Erythroblast (primary cell): ENCODE data around the gene RPGRIP1L.

Experiments
- DNase-seq, 2 experiments: peaks; one replicate each; lab custom pipeline; 2025; lab: John Stamatoyannopoulos, UW
- GATA1 ChIP-seq: IDR thresholded peaks from 2 replicates; pipeline ENCODE4 v1.6.1; 2011; ENCODE audit warnings: low read depth, mild to moderate bottlenecking, control low read depth, low read length, moderate library complexity
- POLR2A ChIP-seq: IDR thresholded peaks from 2 replicates; pipeline ENCODE4 v1.6.1; 2011; ENCODE audit warnings: mild to moderate bottlenecking, low read length

Gene RPGRIP1L

GRCh38 chr16:53598511-53599275 lies 105.0 kb downstream of the RPGRIP1L start:
- DNase-seq, result no peak
- no peak for TF ChIP-seq POLR2A
- TF ChIP-seq GATA1, result no peak

DNA sequence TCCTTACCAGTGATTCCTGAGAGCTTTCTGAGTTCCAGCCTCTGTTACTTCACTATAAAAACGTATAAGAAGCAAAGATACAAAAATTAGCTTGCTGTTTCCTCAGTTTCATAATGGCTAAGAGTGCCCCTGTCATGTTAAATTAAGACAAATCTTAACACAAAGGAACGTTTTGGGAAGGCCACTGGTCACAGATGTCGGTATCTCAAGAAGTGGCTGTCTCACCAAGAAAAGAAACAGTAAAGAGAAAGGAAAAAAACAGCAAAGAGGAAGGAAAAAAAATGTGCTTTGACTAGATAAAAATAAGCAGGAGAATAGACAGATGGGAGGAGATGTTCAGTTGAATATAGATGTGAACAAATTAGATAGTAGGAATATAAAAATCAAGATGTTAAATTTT lies 105.9 kb downstream of the RPGRIP1L start:
- TF ChIP-seq GATA1 (no peak), POLR2A (no peak)
- no peak for DNase-seq

- TF ChIP-seq GATA1, result no peak
- no peak for TF ChIP-seq POLR2A
- no peak for DNase-seq
These were observed 115.5 kb downstream of the RPGRIP1L start for GRCh38 chr16:53588081-53588648.

DNA sequence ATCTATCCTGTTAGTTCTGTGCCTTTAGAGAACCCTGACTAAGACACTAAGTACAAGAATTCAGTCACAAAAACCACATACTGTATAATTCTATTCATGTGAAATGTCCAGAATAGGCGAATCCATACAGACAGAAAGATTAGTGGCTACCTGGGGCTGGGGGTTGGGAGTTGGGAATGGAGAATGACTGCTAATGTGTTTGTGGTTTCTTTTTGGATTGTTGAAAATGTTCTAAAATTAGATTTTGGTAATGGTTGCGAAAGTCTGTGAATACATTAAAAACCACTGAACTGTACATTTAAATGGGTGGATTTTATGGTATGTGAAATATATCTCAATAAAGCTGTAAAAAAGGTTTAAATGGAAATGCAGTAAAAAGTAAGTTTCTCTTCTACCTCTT lies 120.3 kb downstream of the RPGRIP1L start:
- TF ChIP-seq POLR2A, result no peak
- TF ChIP-seq GATA1, result no peak
- DNase-seq, result no peak

DNA sequence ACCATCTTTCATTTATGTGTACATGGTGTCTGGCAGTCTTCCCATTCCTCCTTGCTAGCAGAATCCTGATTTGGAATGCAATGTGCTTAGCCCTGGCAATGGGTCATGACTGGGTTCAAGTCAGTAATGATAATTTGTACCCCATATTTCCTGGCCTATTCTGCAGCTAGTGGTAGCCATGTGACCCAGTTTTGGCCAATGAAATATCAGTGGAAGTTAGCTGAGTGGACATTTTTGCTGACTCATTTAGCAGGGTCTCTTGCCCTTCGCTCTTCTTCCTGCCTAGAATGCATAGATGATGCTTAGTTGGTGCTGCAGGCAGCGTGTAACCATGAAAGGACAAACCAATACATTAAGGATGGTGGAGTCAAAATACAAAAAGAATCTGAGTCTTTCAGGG lies 121.9 kb downstream of the RPGRIP1L start:
- TF ChIP-seq POLR2A (no peak), GATA1 (no peak)
- no peak for DNase-seq

DNA sequence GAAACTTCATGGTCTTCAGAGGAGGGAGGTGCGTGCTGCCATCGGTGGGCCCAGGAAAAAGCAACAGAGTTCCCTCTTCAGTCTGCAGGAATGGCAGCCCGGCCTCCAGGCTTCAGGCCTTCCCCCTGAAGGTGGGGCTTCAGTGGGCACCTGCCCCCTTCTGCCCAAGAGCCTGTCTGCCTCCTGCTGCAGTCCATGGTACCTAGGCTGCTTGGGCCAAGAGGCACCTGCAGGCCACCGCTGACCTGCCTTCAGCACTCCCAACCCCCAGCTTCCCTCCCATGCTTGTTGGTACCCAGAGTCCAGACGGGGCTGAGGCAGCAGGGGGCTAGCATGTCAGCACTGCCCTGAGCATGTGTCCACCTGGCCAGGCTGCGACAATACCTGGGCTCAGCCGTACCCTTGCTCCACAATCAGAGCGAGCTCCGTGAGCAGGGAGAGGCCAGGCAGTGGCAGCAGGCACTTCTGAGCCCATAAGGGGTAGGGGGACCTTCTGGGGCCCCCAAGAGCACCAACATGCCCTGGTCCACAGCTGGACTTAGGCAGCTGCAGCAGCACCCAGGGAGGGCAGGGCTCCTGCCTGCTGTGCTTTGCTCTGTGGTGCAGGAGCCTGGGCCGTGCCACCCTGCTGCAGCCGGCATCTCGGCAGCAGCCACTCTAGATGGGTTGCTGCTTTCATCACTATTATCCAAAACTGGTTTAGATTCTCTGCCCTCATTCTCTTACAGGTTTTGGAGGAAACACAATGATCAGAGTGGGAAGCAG lies 123.4 kb downstream of the RPGRIP1L start:
- DNase-seq, result no peak
- TF ChIP-seq POLR2A, result no peak
- no peak for TF ChIP-seq GATA1

GRCh38 chr16:53576904-53577303 lies 126.8 kb downstream of the RPGRIP1L start:
- DNase-seq, result no peak
- TF ChIP-seq GATA1, result no peak

- no peak for TF ChIP-seq GATA1
- DNase-seq, result no peak
These were observed 127.4 kb downstream of the RPGRIP1L start for GRCh38 chr16:53576210-53576609.

DNA sequence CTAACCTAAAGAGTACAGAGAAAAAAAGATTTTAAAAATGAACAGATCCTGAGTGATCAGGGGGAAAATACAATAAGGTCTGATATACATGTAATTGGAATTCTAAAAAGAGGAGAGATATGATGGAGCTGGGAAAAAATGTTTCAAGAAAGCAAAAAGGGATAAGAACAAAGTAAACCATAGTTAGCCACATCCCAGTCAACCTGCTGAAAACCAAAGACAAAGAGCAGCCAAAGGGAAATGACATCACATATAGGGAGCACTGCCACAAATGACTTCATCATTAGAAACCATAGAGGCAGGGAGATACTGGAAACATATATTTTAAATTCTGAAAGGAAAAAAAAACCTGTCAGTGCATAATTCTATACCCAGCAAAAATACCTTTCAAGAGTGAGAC lies 131.9 kb downstream of the RPGRIP1L start:
- TF ChIP-seq POLR2A (no peak), GATA1 (no peak)
- no peak for DNase-seq

- no peak for TF ChIP-seq GATA1
- TF ChIP-seq POLR2A, result no peak
- no peak for DNase-seq
These were observed 137.0 kb downstream of the RPGRIP1L start for GRCh38 chr16:53566552-53567245.

- no peak for DNase-seq
- TF ChIP-seq POLR2A (no peak), GATA1 (no peak)
These were observed 138.3 kb downstream of the RPGRIP1L start for GRCh38 chr16:53565296-53565863.

DNA sequence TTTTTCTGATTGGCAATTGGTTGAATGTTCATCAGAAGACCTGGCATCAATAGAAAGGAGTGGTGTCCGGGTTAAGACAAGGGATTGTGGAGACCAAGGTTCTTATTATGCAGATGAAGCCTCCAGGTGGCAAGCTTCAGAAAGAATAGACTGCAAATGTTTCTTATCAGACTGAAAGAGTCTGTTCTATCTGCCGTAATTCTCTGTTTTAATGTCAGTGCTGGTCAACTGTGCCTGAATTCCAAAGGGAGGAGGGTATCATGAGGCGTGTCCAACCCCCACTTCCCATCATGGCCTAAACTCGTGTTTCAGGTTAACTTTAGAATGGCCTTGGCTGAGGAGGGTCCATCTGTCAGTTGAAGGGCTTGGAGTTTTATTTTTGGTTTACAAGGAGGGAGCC lies 140.2 kb downstream of the RPGRIP1L start:
- no peak for DNase-seq
- TF ChIP-seq GATA1 (no peak), POLR2A (no peak)

- DNase-seq, result no peak
- TF ChIP-seq POLR2A, result no peak
- no peak for TF ChIP-seq GATA1
These were observed 142.4 kb downstream of the RPGRIP1L start for GRCh38 chr16:53561101-53561888.
